Endothelial cell of umbilical vein (primary cell): ENCODE measurements around the gene KSR1.

Source experiments
- EZH2 ChIP-seq: IDR thresholded peaks from 2 replicates; pipeline ENCODE4 v1.6.1; 2012; ENCODE audit warnings: borderline replicate concordance, low read depth, mild to moderate bottlenecking, moderate library complexity, low read length, inconsistent platforms; ENCODE audit not compliant: severe bottlenecking
- FOS ChIP-seq: IDR thresholded peaks from 2 replicates; pipeline ENCODE4 v1.6.1; 2011; ENCODE audit warnings: mild to moderate bottlenecking, low read length, moderate library complexity, borderline replicate concordance; ENCODE audit not compliant: insufficient read depth
- GATA2 ChIP-seq: IDR thresholded peaks from 2 replicates; pipeline ENCODE4 v1.7.0; 2011; ENCODE audit warnings: low read depth, mild to moderate bottlenecking, moderate library complexity, mixed read lengths, low read length; ENCODE audit not compliant: insufficient read length, insufficient read depth
- JUN ChIP-seq: IDR thresholded peaks from 2 replicates; pipeline ENCODE4 v1.6.1; 2011; ENCODE audit warnings: borderline replicate concordance, low read depth; ENCODE audit not compliant: insufficient read length, insufficient read depth
- MYC ChIP-seq: IDR thresholded peaks from one replicate; pipeline ENCODE4 v1.6.1; 2011; ENCODE audit warnings: mild to moderate bottlenecking, low read depth, low read length
- POLR2A ChIP-seq: IDR thresholded peaks from 2 replicates; pipeline ENCODE4 v1.6.1; 2012; ENCODE audit warnings: low read depth, mild to moderate bottlenecking, control low read depth, low read length
- POLR2AphosphoS5 ChIP-seq: IDR thresholded peaks from 2 replicates; pipeline ENCODE4 v1.6.1; 2012; ENCODE audit warnings: low read depth, mild to moderate bottlenecking, control low read depth, low read length, moderate library complexity; ENCODE audit not compliant: insufficient read depth
- TF ChIP-seq, protein P1 (sequence below), 2 donors: IDR thresholded peaks; 1 replicate in 1 of 2; 2 replicates in 1 of 2; pipeline ENCODE4 v1.5.1; 2011; ENCODE audit warnings: low read length in 2 of 2, mild to moderate bottlenecking in 2 of 2, moderate library complexity in 2 of 2, control low read depth in 1 of 2, inconsistent platforms in 1 of 2, low read depth in 1 of 2; ENCODE audit not compliant: insufficient read depth in 1 of 2; ENCODE audit errors: extremely low read depth in 1 of 2
- TF ChIP-seq, protein P2 (sequence below): IDR thresholded peaks from 2 replicates; pipeline ENCODE4 v1.6.1; 2011; ENCODE audit not compliant: insufficient read depth, insufficient read length

DNA sequence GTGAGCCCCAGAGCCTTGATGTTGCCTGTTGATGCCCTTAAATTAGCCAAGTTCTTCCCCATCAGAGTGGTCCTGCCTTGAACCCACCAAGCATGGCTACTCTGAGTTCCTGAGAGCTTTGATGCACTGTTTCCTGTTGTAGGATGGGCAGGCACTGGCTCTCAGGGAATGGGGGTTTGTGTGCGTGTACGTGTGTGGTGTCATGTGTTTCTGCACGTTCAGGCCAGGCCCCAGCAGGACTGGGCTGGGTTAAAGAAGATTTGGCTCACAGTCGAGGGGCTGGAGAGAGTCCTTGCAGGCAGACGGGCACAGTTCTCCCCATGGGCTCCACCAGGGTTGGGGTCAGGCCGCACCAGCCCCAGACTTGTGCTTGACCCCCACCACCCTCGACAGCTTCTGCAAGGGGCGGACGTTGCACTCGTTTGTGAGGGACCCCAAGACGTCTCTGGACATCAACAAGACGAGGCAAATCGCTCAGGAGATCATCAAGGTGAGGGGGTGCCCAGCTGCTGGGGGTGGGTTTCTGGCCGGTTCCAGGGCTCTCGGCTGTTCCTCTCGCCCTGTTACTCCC lies 151.4 kb downstream of the KSR1 start:
- TF ChIP-seq GATA2 (no peak), MYC (no peak), POLR2AphosphoS5 (no peak), EZH2 (no peak), POLR2A (no peak), JUN (no peak), FOS (no peak)
- TF ChIP-seq, protein P1, sequence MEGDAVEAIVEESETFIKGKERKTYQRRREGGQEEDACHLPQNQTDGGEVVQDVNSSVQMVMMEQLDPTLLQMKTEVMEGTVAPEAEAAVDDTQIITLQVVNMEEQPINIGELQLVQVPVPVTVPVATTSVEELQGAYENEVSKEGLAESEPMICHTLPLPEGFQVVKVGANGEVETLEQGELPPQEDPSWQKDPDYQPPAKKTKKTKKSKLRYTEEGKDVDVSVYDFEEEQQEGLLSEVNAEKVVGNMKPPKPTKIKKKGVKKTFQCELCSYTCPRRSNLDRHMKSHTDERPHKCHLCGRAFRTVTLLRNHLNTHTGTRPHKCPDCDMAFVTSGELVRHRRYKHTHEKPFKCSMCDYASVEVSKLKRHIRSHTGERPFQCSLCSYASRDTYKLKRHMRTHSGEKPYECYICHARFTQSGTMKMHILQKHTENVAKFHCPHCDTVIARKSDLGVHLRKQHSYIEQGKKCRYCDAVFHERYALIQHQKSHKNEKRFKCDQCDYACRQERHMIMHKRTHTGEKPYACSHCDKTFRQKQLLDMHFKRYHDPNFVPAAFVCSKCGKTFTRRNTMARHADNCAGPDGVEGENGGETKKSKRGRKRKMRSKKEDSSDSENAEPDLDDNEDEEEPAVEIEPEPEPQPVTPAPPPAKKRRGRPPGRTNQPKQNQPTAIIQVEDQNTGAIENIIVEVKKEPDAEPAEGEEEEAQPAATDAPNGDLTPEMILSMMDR (IDR thresholded peaks at IDR 0.05; ENCODE audit: extremely low read depth in 1 of 2, insufficient read depth in 1 of 2, low read depth in 1 of 2, low read length in 2 of 2): no peak
- TF ChIP-seq, protein P2, sequence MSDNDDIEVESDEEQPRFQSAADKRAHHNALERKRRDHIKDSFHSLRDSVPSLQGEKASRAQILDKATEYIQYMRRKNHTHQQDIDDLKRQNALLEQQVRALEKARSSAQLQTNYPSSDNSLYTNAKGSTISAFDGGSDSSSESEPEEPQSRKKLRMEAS: no peak
